ENCODE results near the gene SEMA4D. TPM values are rescaled to one million over a fixed set of nuclear protein-coding genes. Genes with fewer than 3 reads are reported as not detected.

Gene SEMA4D
- total RNA-seq, 4 donors from 2014 or later = 31.1 to 59.2 (median 42.1) TPM

DNA sequence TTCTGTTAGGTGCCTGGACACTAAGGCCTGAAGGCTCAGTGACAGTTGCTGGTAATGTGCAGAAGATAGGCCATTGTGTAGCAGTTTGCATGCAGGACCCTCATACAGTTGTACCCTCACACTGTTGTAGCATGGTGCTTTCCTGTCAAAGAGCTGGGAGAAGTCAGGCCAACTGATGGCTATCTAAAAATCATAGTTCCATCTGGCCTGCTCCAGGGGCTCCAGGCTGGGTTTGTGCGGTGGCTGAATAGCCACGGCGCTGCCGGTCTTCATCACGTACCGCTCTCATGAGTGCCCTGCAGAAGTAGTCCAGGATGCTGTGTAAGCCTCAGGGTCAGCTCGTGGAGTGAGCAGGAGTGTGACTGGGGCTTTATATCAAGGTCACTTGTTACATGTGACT lies 167.4 kb downstream of the SEMA4D start:
- no peak for TF ChIP-seq POLR2A (IDR thresholded peaks at IDR 0.05)
- TF ChIP-seq, protein P1, sequence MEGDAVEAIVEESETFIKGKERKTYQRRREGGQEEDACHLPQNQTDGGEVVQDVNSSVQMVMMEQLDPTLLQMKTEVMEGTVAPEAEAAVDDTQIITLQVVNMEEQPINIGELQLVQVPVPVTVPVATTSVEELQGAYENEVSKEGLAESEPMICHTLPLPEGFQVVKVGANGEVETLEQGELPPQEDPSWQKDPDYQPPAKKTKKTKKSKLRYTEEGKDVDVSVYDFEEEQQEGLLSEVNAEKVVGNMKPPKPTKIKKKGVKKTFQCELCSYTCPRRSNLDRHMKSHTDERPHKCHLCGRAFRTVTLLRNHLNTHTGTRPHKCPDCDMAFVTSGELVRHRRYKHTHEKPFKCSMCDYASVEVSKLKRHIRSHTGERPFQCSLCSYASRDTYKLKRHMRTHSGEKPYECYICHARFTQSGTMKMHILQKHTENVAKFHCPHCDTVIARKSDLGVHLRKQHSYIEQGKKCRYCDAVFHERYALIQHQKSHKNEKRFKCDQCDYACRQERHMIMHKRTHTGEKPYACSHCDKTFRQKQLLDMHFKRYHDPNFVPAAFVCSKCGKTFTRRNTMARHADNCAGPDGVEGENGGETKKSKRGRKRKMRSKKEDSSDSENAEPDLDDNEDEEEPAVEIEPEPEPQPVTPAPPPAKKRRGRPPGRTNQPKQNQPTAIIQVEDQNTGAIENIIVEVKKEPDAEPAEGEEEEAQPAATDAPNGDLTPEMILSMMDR (IDR thresholded peaks at IDR 0.05) = no peak
- WGBS, 2 donors = 99% methylated on average over 7 of the region's 7 CpGs
- no peak for DNase-seq (ENCODE audit: low spot score in 2 of 2)
- H3K4me3 ChIP-seq (ENCODE audit: low read depth, poor library complexity, severe bottlenecking) = no peak overlapping the region
- intact Hi-C loops (cut with DNase I; ENCODE audit: low total_unique reads) = no loop called here

DNA sequence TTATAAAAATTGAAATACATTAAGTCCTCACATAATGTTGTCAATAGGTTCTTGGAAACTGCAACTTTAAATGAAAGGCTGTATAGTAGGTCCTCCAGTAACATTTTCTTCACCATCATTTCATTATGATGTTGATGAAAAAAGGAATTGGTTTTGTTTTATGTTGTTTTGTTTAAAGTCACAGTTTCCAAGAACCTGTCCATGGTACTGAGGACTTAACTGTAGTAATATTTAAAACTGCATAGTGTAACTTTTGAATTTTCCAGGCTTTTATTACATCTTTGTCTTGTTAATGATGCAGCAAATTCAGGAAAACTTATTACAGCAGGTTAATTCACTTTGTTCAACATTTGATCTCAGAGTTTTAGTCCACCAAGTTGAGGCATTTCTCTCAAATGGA lies 168.0 kb downstream of the SEMA4D start:
- no peak for DNase-seq (ENCODE audit: low spot score in 2 of 2)
- intact Hi-C loops (cut with DNase I; ENCODE audit: low total_unique reads) = loop anchor here (10.0 kb wide), 1 partner anchor 225 kb away; no protein-coding TSS in a partner anchor
- H3K4me3 ChIP-seq (ENCODE audit: low read depth, poor library complexity, severe bottlenecking) = no peak overlapping the region
- TF ChIP-seq POLR2A (IDR thresholded peaks at IDR 0.05) = no peak
- TF ChIP-seq, protein P1 (IDR thresholded peaks at IDR 0.05) = no peak

DNA sequence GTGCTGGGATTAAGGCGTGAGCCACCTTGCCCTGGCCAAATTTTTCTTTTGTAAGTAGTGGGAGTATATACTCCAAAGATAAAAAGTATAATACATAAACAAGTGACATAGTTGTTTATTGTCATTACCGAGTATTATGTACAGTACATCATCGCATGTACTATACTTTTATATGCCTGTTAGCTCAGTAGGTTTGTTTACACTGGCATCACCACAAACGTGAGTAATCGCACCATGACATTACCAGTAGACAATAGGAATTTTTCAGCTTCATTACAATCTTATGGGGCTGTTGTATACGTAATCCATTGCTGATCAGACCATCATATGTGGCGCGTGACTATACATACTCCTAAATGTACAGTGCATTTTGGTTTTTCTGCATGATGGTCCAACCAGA lies 169.8 kb downstream of the SEMA4D start:
- no peak overlapping the region for H3K4me3 ChIP-seq (ENCODE audit: low read depth, poor library complexity, severe bottlenecking)
- WGBS, 2 donors = 90% methylated on average over 8 of the region's 8 CpGs
- intact Hi-C loops (cut with DNase I; ENCODE audit: low total_unique reads) = loop anchor here (10.0 kb wide), 1 partner anchor 227 kb away; no protein-coding TSS in a partner anchor
- DNase-seq (ENCODE audit: low spot score in 2 of 2) = no peak
- TF ChIP-seq, protein P1 (IDR thresholded peaks at IDR 0.05) = no peak
- no peak for TF ChIP-seq POLR2A (IDR thresholded peaks at IDR 0.05)

DNA sequence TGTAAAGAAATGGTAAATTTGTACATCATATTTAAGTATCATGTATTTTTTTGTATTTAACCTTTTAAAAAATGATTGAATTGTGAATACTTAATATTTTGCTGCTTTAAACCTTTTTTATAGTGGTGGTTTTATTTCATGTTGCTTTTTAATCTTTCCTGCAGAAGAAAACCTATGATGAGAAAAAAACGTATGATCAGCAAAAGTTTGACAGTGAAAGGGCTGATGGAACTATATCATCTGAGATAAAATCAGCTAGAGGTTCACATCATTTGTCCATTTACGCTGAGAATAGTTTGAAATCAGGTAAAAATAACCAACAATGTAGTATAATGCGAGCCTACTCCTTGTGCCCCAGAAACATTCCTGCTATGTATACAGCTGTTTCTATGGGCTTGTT lies 172.2 kb downstream of the SEMA4D start:
- intact Hi-C loops (cut with DNase I; ENCODE audit: low total_unique reads) = loop anchor here (10.0 kb wide), 1 partner anchor 229 kb away; no protein-coding TSS in a partner anchor
- no peak overlapping the region for H3K4me3 ChIP-seq (ENCODE audit: low read depth, poor library complexity, severe bottlenecking)
- DNase-seq (ENCODE audit: low spot score in 2 of 2) = no peak
- TF ChIP-seq POLR2A (IDR thresholded peaks at IDR 0.05) = no peak
- WGBS, 2 donors = 86 to 91% methylated on average over 3 of the region's 3 CpGs

DNA sequence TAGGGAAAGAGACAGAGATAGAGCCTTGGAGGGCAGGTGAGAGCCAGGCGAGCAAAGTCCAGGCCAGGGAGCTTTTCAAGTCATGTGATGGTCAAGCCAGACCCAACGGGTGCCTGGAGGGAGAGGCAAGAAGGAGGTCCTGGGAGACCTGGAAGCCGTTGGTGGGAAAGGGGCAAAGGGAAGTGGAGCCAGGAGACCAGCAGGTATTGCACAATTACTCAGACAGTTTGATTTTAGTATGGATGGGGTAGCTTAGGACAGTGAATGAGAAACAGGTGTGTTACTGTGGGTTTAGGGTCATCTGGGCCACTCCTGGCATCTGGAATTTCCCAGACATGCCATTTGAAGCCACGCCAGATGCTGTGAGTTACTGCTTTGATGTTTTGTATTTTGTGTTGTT lies 174.5 kb downstream of the SEMA4D start:
- intact Hi-C loops (cut with DNase I; ENCODE audit: low total_unique reads) = loop anchor here (10.0 kb wide), 1 partner anchor 231 kb away; no protein-coding TSS in a partner anchor
- TF ChIP-seq, protein P1 (IDR thresholded peaks at IDR 0.05) = no peak
- DNase-seq (ENCODE audit: low spot score in 2 of 2) = no peak
- no peak overlapping the region for H3K4me3 ChIP-seq (ENCODE audit: low read depth, poor library complexity, severe bottlenecking)
- WGBS, 2 donors = 58 to 64% methylated on average over 4 of the region's 4 CpGs

DNA sequence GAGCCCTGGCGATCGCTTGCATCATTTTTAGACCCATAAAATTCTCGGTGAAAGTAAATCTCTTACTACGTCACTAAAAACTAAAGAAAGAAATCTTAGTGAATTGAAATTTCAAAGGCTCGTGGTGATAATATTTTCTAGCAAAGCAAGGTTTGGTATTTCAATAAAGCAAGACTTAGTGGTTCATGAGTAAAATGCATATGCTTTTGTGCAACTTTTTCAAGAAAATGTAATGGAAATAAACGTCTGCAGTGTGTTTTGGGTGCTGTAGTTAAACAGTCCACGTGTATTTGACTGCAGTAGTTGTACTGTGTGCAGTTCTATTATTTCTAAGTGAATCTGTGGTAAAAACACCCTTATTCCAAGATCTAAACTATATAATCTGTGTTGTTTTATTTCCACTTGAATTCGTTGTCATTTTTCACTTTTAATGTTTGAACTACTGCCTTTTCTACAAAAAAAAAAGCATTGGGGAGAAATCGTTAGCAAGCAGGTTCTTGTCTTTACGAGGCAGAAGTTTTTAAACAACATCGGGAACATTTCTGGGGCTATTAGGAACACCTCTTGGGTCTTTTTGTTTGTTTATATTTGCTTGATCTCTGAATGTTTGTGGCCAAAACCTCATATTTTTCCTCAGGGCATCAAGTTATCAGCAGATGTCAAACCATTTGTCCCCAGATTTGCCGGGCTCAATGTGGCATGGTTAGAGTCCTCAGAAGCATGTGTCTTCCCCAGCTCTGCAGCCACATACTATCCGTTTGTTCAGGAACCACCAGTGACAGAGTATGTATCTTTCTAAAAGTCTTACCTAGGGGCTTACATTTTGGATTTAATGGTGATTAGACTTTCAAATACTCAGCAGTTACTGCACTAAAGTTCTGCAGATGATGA lies 178.7 kb downstream of the SEMA4D start:
- intact Hi-C loops (cut with DNase I; ENCODE audit: low total_unique reads) = no loop called here
- 1 to 2% methylated on average over 13 of the region's 13 CpGs for WGBS, 2 donors
- no peak for DNase-seq (ENCODE audit: low spot score in 2 of 2)
- H3K4me3 ChIP-seq (ENCODE audit: low read depth, poor library complexity, severe bottlenecking) = peak overlapping the region; percentile 45
- no peak for TF ChIP-seq POLR2A (IDR thresholded peaks at IDR 0.05)
- TF ChIP-seq, protein P1 (IDR thresholded peaks at IDR 0.05) = no peak
